CD4-positive, alpha-beta T cell (primary cell): ENCODE data around the gene MAN1A2. TPM values are rescaled to one million over a fixed set of nuclear protein-coding genes. Genes with fewer than 3 reads are reported as not detected.

ENCODE experiments used
- ATAC-seq: fragments of 200-7000 bp; cut with Tn5 transposase; one replicate; pipeline ENCODE4 v1.10.0; 2022; ENCODE audit warnings: mild to moderate bottlenecking; ENCODE audit not compliant: poor library complexity
- CTCF ChIA-PET: fragments of 350-600 bp; sonication (Branson Sonifier 250); formaldehyde crosslinking; loops from one replicate; lab custom pipeline; 2021; ENCODE audit warnings: antibody characterized with exemption, inconsistent platforms; lab: Charles Lee
- POLR2A ChIA-PET: fragments of 350-600 bp; sonication (Branson Sonifier 250); formaldehyde crosslinking; loops from one replicate; lab custom pipeline; 2021; ENCODE audit warnings: antibody characterized with exemption, inconsistent platforms; lab: Charles Lee
- DNase-seq, 14 experiments: peaks; one replicate each; pipeline ENCODE4 v3.0.0-alpha.2; 2013 to 2020; ENCODE audit warnings: mixed read lengths in 2 of 14
- H3K27ac ChIP-seq, 2 donors: one replicate each; pipeline versions ENCODE4 v1.5.1 to v1.7.0; 2013; ENCODE audit warnings: low read length in 2 of 2, low read depth in 1 of 2, mild to moderate bottlenecking in 1 of 2
- H3K27me3 ChIP-seq, 2 experiments: 1 replicate in 1 of 2; 2 replicates in 1 of 2; pipeline versions ENCODE4 v1.6.1 to v1.7.0; 2013; ENCODE audit warnings: low read length in 2 of 2, control low read depth in 1 of 2, mild to moderate bottlenecking in 1 of 2, moderate library complexity in 1 of 2; ENCODE audit not compliant: insufficient read depth in 2 of 2, control insufficient read depth in 1 of 2
- H3K36me3 ChIP-seq: one replicate; pipeline ENCODE4 v1.6.1; 2013; ENCODE audit warnings: low read length, control low read depth; ENCODE audit not compliant: insufficient read depth
- H3K4me1 ChIP-seq: one replicate; pipeline ENCODE4 v1.6.1; 2013; ENCODE audit warnings: low read length, control low read depth; ENCODE audit not compliant: insufficient read depth
- H3K4me3 ChIP-seq: one replicate; pipeline ENCODE4 v1.5.1; 2013; ENCODE audit warnings: mild to moderate bottlenecking, low read length, moderate library complexity
- H3K9me3 ChIP-seq, 2 experiments: 1 replicate in 1 of 2; 2 replicates in 1 of 2; pipeline versions ENCODE4 v1.6.1 to v1.7.0; 2013; ENCODE audit warnings: low read length in 2 of 2, mild to moderate bottlenecking in 2 of 2, control low read depth in 1 of 2, moderate library complexity in 1 of 2; ENCODE audit not compliant: control insufficient read depth in 1 of 2, insufficient read depth in 1 of 2
- H3K27ac Mint-ChIP-seq: one replicate; pipeline ENCODE4 v1.8.0; 2020; ENCODE audit warnings: mixed read lengths
- H3K27me3 Mint-ChIP-seq: one replicate; pipeline ENCODE4 v1.8.0; 2021; ENCODE audit warnings: mixed read lengths
- H3K36me3 Mint-ChIP-seq: one replicate; pipeline ENCODE4 v1.8.0; 2021; ENCODE audit warnings: low read depth, mixed read lengths
- H3K4me1 Mint-ChIP-seq: one replicate; pipeline ENCODE4 v1.8.0; 2021; ENCODE audit warnings: low read depth, mixed read lengths
- H3K4me3 Mint-ChIP-seq: one replicate; pipeline ENCODE4 v1.8.0; 2020; ENCODE audit warnings: mild to moderate bottlenecking, mixed read lengths
- H3K9me3 Mint-ChIP-seq: one replicate; pipeline ENCODE4 v1.8.0; 2020; ENCODE audit warnings: mixed read lengths
- CTCF ChIP-seq: fragments of 200-600 bp; IDR thresholded peaks from one replicate; pipeline ENCODE4 v1.8.0; 2022; ENCODE audit warnings: antibody characterized with exemption, mild to moderate bottlenecking
- intact Hi-C, 2 experiments: fragments of 100-400 bp; cut with DNase I in 1 of 2; cut with micrococcal nuclease in 1 of 2; formaldehyde crosslinking; loops; one replicate each; pipeline versions ENCODE4 v1.15.1 to v1.9.0; 2023 to 2025; cut with DNase I, micrococcal nuclease
- total RNA-seq, 174 experiments: library from RNA in 2 of 174; stranded (reverse) in 2 of 174; gene quantifications; one replicate each; pipeline ENCODE4 v1.2.3 and lab custom pipeline; 2021 to 2026

Gene MAN1A2
- total RNA-seq, 2 experiments from 2014 or later: 45.6 to 49.7 TPM

- POLR2A ChIA-PET: no interaction called here
- DNase-seq (no peak), ATAC-seq (no peak)
- Mint-ChIP-seq H3K9me3 (no peaks in the 10 kb centered on the region), H3K36me3 (peaks cover 89% of the 10 kb centered on the region), H3K4me3 (no peak overlapping the region), H3K27me3 (no peaks in the 10 kb centered on the region), H3K27ac (no peak overlapping the region), H3K4me1 (peaks cover 41% of the 10 kb centered on the region)
- CTCF ChIA-PET: no interaction called here
- H3K27me3 ChIP-seq: no peaks in the 10 kb centered on the region
- no peak for TF ChIP-seq CTCF
- no peaks in the 10 kb centered on the region for H3K9me3 ChIP-seq
- H3K36me3 ChIP-seq: peaks cover 23% of the 10 kb centered on the region
- no peaks in the 10 kb centered on the region for H3K4me1 ChIP-seq
- intact Hi-C loops: loop anchor here in 1 of 2 experiments (5.0 kb wide), 1 partner anchor 45 kb away; the partner anchor contains the start of gene MAN1A2
- no peak overlapping the region for H3K4me3 ChIP-seq
- no peak overlapping the region for H3K27ac ChIP-seq
Measured at GRCh38 chr1:117412472-117412871, 45.2 kb downstream of the MAN1A2 start.

GRCh38 chr1:117413412-117413811 is 46.2 kb downstream of the MAN1A2 start:
- ATAC-seq: no peak
- intact Hi-C loops: loop anchor here in 1 of 2 experiments (5.0 kb wide), 1 partner anchor 46 kb away; the partner anchor contains the start of gene MAN1A2
- H3K36me3 ChIP-seq: peaks cover 17% of the 10 kb centered on the region
- H3K9me3 Mint-ChIP-seq: no peaks in the 10 kb centered on the region
- no peaks in the 10 kb centered on the region for H3K4me1 ChIP-seq
- H3K27ac ChIP-seq: no peak overlapping the region
- no peaks in the 10 kb centered on the region for H3K9me3 ChIP-seq
- no peaks in the 10 kb centered on the region for H3K27me3 Mint-ChIP-seq
- ChIA-PET POLR2A (no interaction called here), CTCF (no interaction called here)
- no peak for DNase-seq
- no peak overlapping the region for H3K4me3 Mint-ChIP-seq
- H3K4me3 ChIP-seq: no peak overlapping the region
- peaks cover 38% of the 10 kb centered on the region for H3K4me1 Mint-ChIP-seq
- H3K27ac Mint-ChIP-seq: no peak overlapping the region
- peaks cover 87% of the 10 kb centered on the region for H3K36me3 Mint-ChIP-seq
- TF ChIP-seq CTCF: no peak
- no peaks in the 10 kb centered on the region for H3K27me3 ChIP-seq

DNA sequence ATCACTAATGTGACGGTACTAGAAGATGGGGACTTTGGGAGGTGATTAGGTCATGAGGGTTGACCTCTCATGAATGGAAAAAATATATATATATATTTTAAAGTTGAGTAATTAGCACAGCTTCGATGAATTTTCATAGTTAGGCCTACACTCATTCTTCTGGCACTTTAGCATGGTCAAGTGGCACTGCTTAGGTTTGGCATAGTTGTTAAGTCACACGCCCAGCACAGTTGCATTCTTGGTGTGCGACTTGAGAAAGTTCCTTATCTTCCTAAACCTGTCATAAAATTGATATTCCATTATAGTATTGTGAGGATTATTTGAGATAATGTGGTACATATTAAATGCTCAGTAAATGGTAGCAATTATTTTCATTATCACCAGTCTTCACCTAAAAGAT is 47.7 kb downstream of the MAN1A2 start:
- no peak overlapping the region for H3K27ac Mint-ChIP-seq
- H3K27ac ChIP-seq: no peak overlapping the region
- no peaks in the 10 kb centered on the region for H3K27me3 ChIP-seq
- peaks cover 37% of the 10 kb centered on the region for H3K4me1 Mint-ChIP-seq
- H3K9me3 Mint-ChIP-seq: no peaks in the 10 kb centered on the region
- H3K9me3 ChIP-seq: no peaks in the 10 kb centered on the region
- H3K27me3 Mint-ChIP-seq: no peaks in the 10 kb centered on the region
- H3K4me3 ChIP-seq: no peak overlapping the region
- DNase-seq (no peak), ATAC-seq (no peak)
- POLR2A ChIA-PET: no interaction called here
- no peak for TF ChIP-seq CTCF
- intact Hi-C loops: loop anchor here in 1 of 2 experiments (5.0 kb wide), 1 partner anchor 48 kb away; the partner anchor contains the start of gene MAN1A2
- peaks cover 84% of the 10 kb centered on the region for H3K36me3 Mint-ChIP-seq
- peaks cover 17% of the 10 kb centered on the region for H3K36me3 ChIP-seq
- H3K4me3 Mint-ChIP-seq: no peak overlapping the region
- CTCF ChIA-PET: no interaction called here
- no peaks in the 10 kb centered on the region for H3K4me1 ChIP-seq
